ENCODE measurements around the gene HAO1.
A peak's percentile ranks its signal among the peaks of the same experiment; 100 is the strongest.

The HAO1 gene

GRCh38 chr20:7938058-7938457, 2.2 kb downstream of the HAO1 start:
- Mint-ChIP-seq H3K27ac (no peak overlapping the region), H3K9me3 (peaks cover 3% of the 10 kb centered on the region), H3K4me1 (peaks cover 8% of the 10 kb centered on the region), H3K4me3 (no peak overlapping the region), H3K27me3 (ENCODE audit: low read depth) (no peaks in the 10 kb centered on the region), H3K36me3 (ENCODE audit: low read depth) (no peaks in the 10 kb centered on the region)
- TF ChIP-seq CTCF (IDR thresholded peaks at IDR 0.05; ENCODE audit: unreplicated experiment in 3 of 3), result no peak

- Mint-ChIP-seq H3K27me3 (ENCODE audit: low read depth) (no peaks in the 10 kb centered on the region), H3K36me3 (ENCODE audit: low read depth) (no peaks in the 10 kb centered on the region), H3K4me3 (no peak overlapping the region), H3K27ac (no peak overlapping the region), H3K4me1 (peaks cover 8% of the 10 kb centered on the region), H3K9me3 (no peaks in the 10 kb centered on the region)
- no peak for TF ChIP-seq CTCF (IDR thresholded peaks at IDR 0.05; ENCODE audit: unreplicated experiment in 3 of 3)
Observed at GRCh38 chr20:7937328-7937727, 2.9 kb downstream of the HAO1 start.

DNA sequence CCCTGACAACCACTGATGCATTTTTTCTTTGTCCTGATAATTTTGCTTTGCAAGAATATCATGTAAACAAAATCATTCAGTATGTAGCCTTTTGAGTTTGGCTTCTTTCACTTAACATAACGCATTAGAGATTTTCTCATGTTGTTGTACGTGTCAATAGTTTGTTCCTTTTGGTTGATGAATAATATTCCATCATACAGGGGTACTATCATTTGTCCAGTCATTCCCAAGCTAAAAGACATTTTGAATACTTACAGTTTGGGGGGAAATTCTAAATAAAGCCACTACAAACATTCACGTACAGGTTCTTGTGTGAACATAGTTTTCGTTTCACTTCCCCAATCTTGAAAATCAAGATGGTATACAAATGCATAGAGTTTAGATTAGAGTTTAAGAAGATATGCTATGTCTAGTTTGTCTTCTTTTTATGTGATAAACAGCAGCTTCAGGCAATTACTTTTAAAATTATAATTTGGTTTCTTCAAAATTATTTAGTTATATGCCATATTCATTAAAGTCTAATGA, 5.2 kb downstream of the HAO1 start:
- Mint-ChIP-seq H3K4me1 (peaks cover 8% of the 10 kb centered on the region), H3K27me3 (ENCODE audit: low read depth) (no peaks in the 10 kb centered on the region)

GRCh38 chr20:7933346-7933745, 6.9 kb downstream of the HAO1 start:
- Mint-ChIP-seq H3K27ac (no peak overlapping the region), H3K27me3 (ENCODE audit: low read depth) (no peaks in the 10 kb centered on the region), H3K4me3 (no peak overlapping the region), H3K4me1 (peaks cover 8% of the 10 kb centered on the region), H3K9me3 (no peaks in the 10 kb centered on the region), H3K36me3 (ENCODE audit: low read depth) (no peaks in the 10 kb centered on the region)
- TF ChIP-seq CTCF (IDR thresholded peaks at IDR 0.05; ENCODE audit: unreplicated experiment in 3 of 3), result no peak

More for the DNA sequence above, 5.2 kb downstream of the HAO1 start:
- Mint-ChIP-seq H3K9me3 (no peaks in the 10 kb centered on the region), H3K36me3 (ENCODE audit: low read depth) (no peaks in the 10 kb centered on the region), H3K27ac (no peak overlapping the region), H3K4me3 (no peak overlapping the region)
- TF ChIP-seq CTCF (IDR thresholded peaks at IDR 0.05; ENCODE audit: unreplicated experiment in 3 of 3), result no peak

GRCh38 chr20:7930343-7930742, 9.9 kb downstream of the HAO1 start:
- Mint-ChIP-seq H3K4me3 (no peak overlapping the region), H3K4me1 (no peaks in the 10 kb centered on the region), H3K9me3 (no peaks in the 10 kb centered on the region), H3K27ac (no peak overlapping the region), H3K27me3 (ENCODE audit: low read depth) (no peaks in the 10 kb centered on the region), H3K36me3 (ENCODE audit: low read depth) (no peaks in the 10 kb centered on the region)
- no peak for TF ChIP-seq CTCF (IDR thresholded peaks at IDR 0.05; ENCODE audit: unreplicated experiment in 3 of 3)

DNA sequence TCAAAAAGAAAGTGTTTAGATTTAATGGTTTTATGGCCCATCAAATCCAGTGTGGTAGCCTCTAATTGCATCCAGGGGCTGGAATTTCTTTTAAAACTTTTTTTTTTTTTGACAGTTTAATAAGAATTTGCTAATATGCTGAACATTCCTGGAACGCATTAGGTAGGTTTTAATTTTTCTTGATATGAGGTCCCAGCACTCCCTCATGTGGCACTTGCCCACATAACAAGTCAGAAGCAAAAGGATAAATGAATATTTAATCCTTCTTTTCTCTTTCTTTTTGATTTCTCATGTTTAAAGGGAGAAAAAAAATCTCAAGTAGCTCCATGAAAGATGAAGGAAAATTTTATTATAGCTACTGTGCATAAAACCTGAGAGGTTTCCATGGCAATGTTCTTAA, 13.5 kb downstream of the HAO1 start:
- H3K27me3 Mint-ChIP-seq (ENCODE audit: low read depth), result no peaks in the 10 kb centered on the region
- no peak overlapping the region for H3K4me3 Mint-ChIP-seq
- H3K4me1 Mint-ChIP-seq, result no peaks in the 10 kb centered on the region
- TF ChIP-seq CTCF (IDR thresholded peaks at IDR 0.05; ENCODE audit: unreplicated experiment in 3 of 3), result peak; percentile 58 to 67 (median 59)
- no peak overlapping the region for H3K27ac Mint-ChIP-seq
- no peaks in the 10 kb centered on the region for H3K9me3 Mint-ChIP-seq
- H3K36me3 Mint-ChIP-seq (ENCODE audit: low read depth), result no peaks in the 10 kb centered on the region

All from nephron (organoid).